GM18861 (cell line): ENCODE measurements around the gene NKX1-1.
"Not testable (repeated sequence)": the region's sequence is repeated elsewhere in the genome, so short reads cannot be mapped to it uniquely, and the experiment has no call there.

Experiments used
- ATAC-seq: cut with Tn5 transposase; IDR thresholded peaks from one replicate; pipeline ENCODE4 v1.9.1; 2021; ENCODE audit not compliant: unreplicated experiment

NKX1-1 gene

DNA sequence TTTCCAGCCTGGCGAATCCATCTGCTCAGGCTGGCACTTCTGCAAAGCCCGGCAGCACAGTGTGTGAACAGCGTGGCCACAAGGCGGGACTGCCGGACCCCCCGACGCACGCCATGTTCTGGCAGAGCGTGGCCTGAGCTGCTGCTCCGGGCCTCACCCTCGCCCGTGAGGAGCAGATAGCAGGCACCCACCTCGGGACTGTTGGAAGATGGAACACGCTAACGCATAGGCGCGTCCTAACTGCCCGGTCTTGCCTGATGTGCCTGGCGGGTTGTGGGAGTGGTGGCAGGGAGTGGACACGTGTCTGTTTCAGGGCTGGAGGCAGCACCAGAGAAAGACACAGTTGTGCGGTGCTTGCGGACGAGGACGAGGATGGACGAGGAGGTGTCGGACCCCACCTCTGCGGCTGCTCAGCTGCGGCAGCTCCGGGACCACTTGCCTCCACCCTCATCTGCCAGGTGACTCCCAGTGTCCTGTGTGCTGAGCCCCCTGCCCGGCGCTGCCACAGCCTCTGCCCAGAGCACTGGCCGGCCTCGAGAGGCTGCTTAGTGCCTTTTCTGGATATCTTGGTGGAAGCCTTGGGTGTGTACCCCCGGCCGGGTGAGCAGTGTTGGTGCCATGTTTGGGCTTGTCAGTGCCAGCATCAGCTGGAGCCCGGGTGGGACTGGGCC, 31.1 kb downstream of the NKX1-1 start:
- no peak for ATAC-seq

DNA sequence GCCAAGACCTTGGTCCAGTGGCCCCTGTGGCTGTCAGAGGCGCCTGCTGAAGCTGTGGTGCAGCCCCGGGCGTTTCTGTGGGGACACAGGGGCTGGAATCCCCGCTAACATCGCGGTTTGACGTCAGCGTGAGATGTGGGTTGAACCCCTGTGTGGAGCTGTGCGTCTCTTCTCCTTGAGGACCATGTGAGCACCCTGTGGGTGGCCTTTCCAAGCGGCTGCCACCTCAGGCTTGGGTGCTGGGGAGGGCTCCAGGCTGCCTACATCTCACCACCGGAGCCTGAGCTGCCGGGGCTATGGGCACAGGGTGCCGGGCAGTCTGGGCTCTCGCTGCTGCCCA, 31.6 kb downstream of the NKX1-1 start:
- no peak for ATAC-seq

DNA sequence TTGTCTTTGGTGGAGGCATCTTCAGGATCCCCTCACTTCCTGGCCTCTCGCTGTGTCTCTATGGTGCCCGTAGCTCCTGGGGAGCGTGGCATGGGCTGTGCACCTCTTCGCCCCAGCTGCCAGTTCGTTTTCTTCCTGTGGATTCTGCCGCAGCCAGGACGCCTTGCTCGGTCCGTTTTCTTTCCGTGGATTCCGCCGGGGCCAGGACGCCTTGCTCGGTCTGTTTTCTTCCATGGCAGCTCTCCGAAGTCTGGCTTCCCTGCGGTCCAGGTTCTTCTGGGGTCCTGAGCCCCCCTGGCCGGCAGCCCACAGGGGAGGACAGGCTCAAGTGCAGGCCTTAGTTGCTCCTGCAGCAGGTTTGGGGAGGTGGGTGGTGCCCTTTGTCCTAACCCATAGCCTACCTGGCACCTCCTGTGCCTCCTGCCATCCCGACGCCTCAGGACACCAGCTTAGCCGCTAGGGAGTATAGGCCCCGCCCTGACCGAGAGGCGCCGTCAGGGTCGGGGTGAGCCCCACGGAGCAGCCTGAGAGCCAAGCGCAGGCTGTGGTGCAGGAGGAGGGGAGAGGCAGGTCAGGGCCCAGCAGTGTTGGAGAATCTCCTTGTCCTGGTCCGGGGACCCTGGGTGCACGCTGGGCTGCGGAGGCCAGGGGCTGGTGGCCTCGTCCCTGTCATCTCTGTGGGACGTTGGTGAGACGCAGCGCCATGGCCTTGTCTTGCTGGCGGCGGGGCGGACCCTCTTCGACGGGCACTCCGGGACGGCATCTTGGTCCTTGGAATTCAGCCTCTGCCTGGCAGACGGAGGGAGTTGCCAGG, 32.1 kb downstream of the NKX1-1 start:
- ATAC-seq = no peak

DNA sequence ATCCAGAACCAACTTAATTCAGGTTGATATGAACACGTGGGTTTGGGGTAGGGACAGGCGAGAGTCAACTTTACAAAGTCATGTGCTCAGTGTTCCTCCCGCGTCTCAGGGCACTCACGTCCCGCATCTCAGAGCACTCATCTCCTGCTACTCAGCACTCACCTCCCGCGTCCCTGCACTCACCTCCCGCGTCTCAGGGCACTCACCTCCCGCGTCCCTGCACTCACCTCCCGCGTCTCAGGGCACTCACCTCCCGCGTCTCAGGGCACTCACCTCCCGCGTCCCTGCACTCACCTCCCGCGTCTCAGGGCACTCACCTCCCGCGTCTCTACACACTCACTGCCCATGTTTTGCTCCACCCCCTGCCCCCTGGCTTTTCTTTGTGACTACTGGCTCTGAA, 33.7 kb downstream of the NKX1-1 start:
- not testable (repeated sequence) for ATAC-seq

DNA sequence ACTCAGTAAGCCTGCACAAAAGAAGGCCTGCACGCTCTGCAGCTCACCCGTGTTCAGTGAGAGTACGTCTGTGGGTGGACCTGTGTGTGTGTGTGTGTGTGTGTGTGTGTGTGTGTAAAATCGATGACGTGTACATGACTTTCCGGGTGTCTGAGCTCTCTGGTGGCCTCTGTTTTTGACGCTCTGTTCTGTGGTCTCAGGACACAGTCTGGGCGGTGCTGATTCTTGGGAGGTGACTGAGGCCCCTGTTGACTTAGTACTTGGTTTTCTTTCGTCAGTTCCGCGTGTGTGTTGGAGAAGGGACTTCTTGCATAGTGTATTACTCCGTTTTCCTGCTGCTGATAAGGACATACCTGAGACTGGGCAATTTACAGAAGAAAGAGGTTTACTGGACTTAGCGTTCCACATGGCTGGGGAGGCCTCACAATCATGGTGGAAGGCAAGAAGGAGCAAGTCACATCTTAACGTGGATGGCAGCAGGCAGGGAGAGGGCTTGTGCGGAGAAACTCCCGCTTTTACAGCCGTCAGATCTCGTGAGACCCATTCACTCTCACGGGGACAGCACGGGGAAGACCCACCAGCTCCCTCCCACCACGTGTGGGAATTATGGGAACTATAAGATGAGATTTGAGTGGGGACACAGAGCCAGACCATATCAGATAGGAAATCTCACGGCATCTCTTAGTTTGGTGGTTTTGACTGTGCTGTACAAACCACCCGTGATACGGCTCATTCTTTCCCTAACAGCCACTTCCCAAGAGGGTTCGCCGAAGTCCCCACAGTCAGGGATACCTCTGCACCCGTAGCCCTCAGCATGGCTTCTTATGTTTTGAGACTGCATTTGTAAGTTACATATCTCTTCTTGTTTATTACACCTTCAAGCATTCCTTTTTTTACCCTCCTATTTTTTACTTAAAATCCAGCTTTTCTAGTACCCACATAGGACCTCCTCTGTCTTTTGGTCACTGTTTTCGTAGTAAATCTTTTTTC, 34.8 kb downstream of the NKX1-1 start:
- ATAC-seq = no peak

GRCh38 chr4:1370321-1371124, 35.7 kb downstream of the NKX1-1 start:
- ATAC-seq = no peak

- no peak for ATAC-seq
These were observed 36.7 kb downstream of the NKX1-1 start for GRCh38 chr4:1369479-1370079.

GRCh38 chr4:1369091-1369450, 37.2 kb downstream of the NKX1-1 start:
- no peak for ATAC-seq

- ATAC-seq = no peak
These were observed 37.7 kb downstream of the NKX1-1 start for GRCh38 chr4:1368421-1369090.

DNA sequence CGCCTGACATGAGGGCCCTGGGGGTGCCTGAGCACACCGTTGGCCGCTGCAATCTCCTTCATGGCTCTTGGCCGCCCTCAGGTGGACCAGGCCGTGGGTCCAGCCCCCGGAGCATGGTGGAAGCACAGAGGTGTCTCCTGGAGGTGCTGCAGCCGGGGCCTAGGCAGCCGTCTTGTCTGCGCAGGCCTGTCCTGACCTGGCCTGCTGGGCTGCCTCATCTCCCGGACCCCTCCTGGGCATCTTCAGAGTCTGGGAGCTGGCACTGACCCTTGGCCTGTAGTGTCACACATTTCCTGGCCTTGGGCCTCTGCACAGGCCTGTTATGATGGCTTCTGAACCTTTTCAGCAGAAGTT, 38.3 kb downstream of the NKX1-1 start:
- ATAC-seq = no peak

DNA sequence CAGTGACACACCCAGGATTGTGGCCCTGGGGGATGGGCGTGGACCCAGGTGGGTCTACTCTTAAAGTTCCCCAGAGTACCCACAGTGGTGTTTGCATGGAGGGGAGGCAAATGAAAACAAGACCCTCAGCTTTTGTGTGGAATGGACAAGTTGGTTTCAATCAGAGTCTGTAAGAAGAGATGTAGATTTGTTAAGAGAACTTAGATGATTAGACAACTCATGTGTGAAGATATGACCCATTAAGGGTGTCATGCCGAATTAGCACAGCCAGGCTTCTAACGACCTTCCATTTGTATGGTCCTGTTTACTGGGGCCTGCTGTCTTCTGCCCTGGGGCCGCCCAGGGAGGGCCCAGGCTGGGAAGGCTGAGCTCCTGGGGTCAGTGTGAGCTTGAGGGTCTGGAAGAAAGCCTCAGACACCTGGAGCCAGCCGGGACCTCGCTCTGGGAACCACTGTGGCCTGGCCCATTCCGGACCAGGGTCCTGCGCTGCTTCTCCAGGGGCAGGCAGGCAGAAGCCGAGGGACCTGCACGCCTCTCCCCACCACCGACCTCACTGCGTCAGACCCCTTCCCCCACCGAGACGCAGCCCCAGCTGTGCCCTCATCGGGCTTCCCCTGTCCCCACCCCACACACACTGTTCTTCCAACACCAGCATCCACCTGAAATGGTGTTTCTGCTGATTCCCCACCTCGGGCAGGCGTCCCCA, 38.9 kb downstream of the NKX1-1 start:
- ATAC-seq = no peak

- ATAC-seq = no peak
These were observed 39.6 kb downstream of the NKX1-1 start for GRCh38 chr4:1366371-1367229.

DNA sequence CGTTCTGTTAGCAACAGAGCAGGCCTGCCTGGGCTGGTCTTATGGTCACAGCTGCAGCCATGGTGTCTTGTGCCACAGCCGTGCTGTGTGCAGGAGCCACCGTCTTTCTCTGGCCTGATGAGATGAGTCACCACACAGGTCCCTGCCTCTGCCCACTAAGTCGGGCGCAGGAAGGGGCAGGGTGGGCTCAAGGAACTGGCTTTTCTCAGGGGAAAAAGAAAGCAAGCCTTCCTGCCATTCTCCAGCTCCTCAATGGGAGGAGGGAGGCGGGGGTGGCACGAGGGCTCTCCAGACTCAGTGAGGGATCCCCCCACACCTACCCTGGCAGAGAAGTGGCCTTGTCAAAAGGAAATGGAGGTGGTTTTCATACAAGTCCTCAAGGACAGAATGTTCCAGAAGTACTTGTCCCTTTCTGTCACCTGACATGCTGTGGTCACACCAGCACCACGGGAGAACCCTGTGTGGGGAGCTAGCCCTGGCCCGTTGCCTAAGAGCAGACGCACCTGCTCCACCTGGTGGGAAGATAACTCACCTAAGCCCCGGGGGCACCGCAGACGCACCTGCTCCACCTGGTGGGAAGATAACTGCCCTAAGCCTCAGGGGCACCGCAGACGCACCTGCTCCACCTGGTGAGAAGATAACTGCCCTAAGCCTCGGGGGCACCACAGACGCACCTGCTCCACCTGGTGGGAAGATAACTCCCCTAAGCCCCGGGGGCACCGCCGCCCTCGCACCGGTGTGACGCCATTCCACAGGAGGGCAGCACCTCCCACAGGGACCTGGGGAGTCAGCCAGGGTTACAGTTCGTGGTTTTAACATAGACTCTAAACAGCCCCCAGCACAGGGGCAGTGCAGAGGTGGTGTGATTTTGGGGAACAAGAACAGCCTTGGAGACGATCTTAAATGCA, 40.7 kb downstream of the NKX1-1 start:
- ATAC-seq = no peak

- no peak for ATAC-seq
These were observed 41.5 kb downstream of the NKX1-1 start for GRCh38 chr4:1364748-1365147.

DNA sequence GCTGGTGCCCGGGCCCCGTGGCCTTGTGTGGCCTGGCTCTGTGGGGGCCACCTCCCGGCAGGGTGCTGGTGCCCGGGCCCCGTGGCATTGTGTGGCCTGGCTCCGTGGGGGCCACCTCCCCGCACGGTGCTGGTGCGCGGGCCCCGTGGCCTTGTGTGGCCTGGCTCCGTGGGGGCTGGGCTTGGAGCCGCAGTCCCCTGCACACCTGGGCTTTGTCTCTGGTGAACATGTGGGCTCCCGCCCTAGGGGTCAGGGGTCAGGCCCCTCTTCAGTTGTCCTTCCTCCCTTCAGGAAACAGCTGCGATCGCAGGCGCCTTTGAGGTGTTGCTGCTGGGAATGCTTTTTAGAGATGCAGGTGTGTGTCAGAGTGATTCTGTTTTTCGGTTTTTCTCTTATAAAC, 42.0 kb downstream of the NKX1-1 start:
- no peak for ATAC-seq

DNA sequence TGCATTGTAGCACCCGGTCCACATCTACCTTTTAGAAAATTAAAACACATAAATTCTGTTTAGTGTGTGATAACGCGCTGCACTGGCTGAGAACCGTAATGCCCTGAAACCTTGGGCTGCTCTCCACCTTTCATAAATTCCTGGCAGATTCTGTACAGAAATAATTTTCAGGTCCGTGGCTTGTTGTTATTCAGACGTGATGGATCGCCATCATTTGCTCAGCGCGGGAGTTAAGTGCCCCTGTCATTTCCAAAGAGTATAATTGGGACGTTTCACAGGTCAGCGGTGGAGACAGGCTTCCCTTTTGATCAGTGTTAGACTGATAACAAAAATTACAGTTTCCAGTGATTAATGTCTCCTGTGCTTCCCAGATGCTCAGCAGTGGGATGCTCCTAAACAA, 42.7 kb downstream of the NKX1-1 start:
- ATAC-seq = no peak

DNA sequence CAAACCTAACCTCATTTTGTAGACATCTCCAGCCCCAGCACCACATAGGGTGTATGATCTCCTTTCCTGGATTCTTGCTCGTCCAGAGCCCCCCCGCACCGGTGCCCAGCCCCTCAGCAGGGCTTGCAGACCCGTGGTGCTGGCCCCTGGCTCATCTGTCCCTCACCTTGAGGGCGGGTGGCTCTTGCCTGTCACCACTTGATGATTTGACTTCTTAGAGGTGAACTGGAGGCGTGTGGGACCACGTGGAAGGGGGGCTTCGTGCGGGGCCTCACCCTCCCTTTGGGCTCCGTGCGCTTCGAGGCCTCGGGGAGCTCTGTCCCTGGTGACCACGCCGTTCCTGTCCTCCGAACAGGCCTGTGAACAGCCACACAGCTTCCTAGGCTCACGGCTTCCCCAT, 43.7 kb downstream of the NKX1-1 start:
- no peak for ATAC-seq
